ENCODE results near the gene CUEDC2. TPM values are rescaled to one million over a fixed set of nuclear protein-coding genes. Genes with fewer than 3 reads are reported as not detected.

Gene CUEDC2
- total RNA-seq, 2 donors from 2014 or later: 79.1 to 87.1 TPM

DNA sequence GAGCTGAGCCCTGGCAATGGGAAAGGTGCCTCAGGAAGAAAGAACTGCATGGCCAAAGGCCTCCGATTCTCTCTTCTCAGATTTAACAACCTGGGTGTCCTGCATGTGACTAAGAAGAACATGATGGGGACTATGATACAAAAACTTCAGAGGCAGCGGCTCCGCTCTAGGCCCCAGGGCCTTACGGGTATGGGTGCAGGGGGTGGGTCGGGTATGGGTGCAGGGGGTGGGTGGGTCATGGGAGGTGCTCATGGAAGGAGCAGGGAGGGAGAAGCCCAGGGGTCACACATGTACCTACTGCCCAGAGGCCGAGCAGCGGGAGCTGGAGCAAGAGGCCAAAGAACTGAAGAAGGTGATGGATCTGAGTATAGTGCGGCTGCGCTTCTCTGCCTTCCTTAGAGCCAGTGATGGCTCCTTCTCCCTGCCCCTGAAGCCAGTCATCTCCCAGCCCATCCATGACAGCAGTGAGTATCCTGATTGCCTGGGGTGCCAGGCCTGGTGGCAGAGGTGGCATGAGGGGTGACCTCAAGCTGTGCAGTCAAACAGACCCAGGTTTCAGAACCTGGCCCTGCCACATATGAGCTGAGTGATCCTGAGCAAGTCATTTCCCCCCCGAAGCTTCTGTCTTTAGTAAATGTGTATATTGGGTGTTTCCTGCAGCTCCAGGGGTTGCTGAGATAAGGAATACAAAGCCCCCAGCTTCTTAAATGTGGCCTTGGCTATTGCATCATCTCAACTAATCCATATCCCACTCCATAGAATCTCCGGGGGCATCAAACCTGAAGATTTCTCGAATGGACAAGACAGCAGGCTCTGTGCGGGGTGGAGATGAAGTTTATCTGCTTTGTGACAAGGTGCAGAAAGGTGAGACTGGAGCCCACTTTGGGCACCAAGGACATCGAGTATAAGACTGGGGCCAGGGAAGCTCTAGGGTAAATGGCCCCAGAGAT, 34.9 kb downstream of the CUEDC2 start:
- no peak overlapping the region for H3K27ac ChIP-seq
- TF ChIP-seq CTCF (IDR thresholded peaks at IDR 0.05): no peak
- no peak overlapping the region for H3K4me3 ChIP-seq
- H3K4me1 ChIP-seq: peaks cover 0 to 45% of the 10 kb centered on the region in 2 donors
- H3K9me3 ChIP-seq: no peaks in the 10 kb centered on the region
- H3K27me3 ChIP-seq: no peaks in the 10 kb centered on the region
- DNase-seq (ENCODE audit: low spot score): no peak
- peaks cover 14% of the 10 kb centered on the region for H3K36me3 ChIP-seq

DNA sequence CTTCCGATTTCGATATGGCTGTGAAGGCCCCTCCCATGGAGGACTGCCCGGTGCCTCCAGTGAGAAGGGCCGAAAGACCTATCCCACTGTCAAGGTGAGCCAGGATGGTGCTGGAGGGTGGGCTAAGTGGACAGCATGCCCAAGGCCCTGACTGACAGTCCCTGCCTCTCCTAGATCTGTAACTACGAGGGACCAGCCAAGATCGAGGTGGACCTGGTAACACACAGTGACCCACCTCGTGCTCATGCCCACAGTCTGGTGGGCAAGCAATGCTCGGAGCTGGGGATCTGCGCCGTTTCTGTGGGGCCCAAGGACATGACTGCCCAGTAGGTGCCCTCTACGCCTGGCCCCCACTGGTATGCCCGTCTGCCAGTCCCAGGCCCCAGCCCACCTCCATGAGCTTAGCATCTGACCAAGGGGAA, 35.6 kb downstream of the CUEDC2 start:
- Histone ChIP-seq H3K27ac (peak overlapping the region; percentile 94 to 95), H3K36me3 (peaks cover 8% of the 10 kb centered on the region), H3K4me3 (peak overlapping the region in 1 of 2 donors; percentile 61), H3K27me3 (no peaks in the 10 kb centered on the region), H3K9me3 (no peaks in the 10 kb centered on the region), H3K4me1 (peaks cover 0 to 45% of the 10 kb centered on the region in 2 donors)
- no peak for TF ChIP-seq CTCF (IDR thresholded peaks at IDR 0.05)
- DNase-seq (ENCODE audit: low spot score): no peak

DNA sequence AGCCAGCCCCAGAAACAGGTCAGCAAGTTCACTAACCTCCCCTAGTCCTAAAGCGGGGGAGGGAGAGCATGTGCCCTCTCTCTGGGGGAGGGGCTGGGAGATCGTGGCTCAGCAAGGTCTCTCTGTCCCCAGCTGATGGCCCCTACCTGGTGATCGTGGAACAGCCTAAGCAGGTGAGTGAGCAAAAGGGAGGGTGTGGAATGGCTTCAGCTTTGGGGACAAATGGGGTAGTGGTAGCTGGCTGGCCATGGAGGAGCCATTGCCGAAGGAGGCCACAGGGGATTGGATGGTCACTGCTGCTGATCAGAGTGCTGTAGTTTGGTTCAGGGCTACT, 36.1 kb downstream of the CUEDC2 start:
- DNase-seq (ENCODE audit: low spot score): no peak
- Histone ChIP-seq H3K9me3 (no peaks in the 10 kb centered on the region), H3K36me3 (peaks cover 3% of the 10 kb centered on the region), H3K4me1 (peaks cover 0 to 45% of the 10 kb centered on the region in 2 donors), H3K4me3 (peak overlapping the region; percentile 61 to 62), H3K27me3 (no peaks in the 10 kb centered on the region), H3K27ac (peak overlapping the region; percentile 94 to 95)
- no peak for TF ChIP-seq CTCF (IDR thresholded peaks at IDR 0.05)

DNA sequence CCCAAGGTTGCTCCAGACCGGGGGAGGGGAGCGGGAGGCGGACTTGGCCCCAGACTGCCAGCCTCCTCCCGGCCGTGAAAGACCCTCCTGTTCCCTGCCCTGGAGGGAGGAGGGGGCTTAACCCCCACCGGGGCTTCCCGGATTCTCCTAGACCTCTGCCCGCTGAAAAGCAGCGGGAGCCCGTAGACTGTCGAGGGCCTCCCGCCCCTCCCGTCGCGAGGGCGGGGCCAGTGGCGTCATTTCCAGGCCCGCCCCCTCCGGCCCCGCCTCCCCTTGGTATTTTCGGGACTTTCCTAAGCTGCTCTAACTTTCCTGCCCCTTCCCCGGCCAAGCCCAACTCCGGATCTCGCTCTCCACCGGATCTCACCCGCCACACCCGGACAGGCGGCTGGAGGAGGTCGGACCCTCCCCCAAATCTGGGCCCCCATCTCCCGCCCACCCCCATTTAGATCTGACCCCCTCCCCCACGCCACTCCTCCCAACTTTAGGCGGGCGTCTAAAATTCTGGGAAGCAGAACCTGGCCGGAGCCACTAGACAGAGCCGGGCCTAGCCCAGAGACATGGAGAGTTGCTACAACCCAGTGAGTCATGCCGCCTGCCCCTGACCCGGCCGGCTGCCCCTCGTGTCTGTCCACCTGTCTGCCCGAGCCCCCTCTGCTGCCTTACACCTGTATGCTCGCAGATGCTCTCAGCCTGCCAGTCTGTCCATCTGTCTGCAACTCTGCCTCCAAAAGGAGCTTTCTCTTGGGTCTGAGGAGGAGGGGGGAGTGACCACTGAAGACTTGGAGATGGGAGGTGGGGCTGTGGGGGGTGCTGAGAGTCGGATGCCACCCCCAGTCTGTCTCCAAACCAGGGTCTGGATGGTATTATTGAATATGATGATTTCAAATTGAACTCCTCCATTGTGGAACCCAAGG, 36.7 kb downstream of the CUEDC2 start, which contains the start of gene NFKB2:
Gene NFKB2 (plus strand): TSS at position 306 of the 917 bp plus-strand sequence. CDS start 255 bp downstream, at position 561.
- H3K9me3 ChIP-seq: no peaks in the 10 kb centered on the region
- DNase-seq (ENCODE audit: low spot score): peak; percentile 93
- H3K36me3 ChIP-seq: no peaks in the 10 kb centered on the region
- H3K4me3 ChIP-seq: peak within 1 kb of the TSS; percentile 61 to 62
- TF ChIP-seq CTCF (IDR thresholded peaks at IDR 0.05): no peak
- no peaks in the 10 kb centered on the region for H3K27me3 ChIP-seq
- H3K27ac ChIP-seq: peak within 1 kb of the TSS; percentile 94 to 95
- H3K4me1 ChIP-seq: peaks cover 0 to 45% of the 10 kb centered on the region in 2 donors

DNA sequence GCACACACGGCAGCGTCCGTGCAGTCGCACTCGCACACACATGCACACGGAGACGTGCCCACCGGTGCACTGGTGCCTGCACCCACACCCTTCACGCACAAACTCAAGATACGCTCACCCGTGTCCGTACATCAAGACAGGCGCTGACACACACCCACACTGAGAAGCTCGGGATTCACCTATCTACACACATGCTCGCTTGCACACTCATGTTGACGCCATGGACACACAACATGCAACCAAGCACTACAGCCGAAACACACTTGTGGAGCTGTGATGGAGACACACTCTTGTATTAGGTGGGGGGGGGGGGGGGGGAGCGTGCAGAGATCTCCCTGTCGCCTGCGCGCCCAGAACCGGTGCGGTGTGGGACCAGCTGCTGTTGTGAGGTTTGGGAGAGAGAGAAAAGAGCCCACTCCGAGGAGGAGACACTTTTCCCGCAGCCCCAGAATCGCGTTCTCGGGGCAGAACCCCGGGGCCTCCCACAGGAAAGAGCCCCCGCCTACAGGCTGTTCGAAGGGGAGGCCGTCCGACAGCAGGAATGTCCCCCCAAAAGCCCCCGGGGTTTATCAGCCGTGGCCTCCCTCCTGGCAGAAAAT, 37.5 kb downstream of the CUEDC2 start:
- Histone ChIP-seq H3K9me3 (no peaks in the 10 kb centered on the region), H3K27me3 (no peaks in the 10 kb centered on the region), H3K36me3 (no peaks in the 10 kb centered on the region), H3K4me1 (peaks cover 0 to 42% of the 10 kb centered on the region in 2 donors), H3K27ac (peak overlapping the region; percentile 94 to 95), H3K4me3 (peak overlapping the region; percentile 61 to 62)
- no peak for TF ChIP-seq CTCF (IDR thresholded peaks at IDR 0.05)
- no peak for DNase-seq (ENCODE audit: low spot score)
